Endothelial cell of umbilical vein (primary cell): ENCODE data around the gene LTBP1. TPM values are rescaled to one million over a fixed set of nuclear protein-coding genes. Genes with fewer than 3 reads are reported as not detected.

Source experiments
- BruUV-seq: library from RNA; stranded (reverse); fragments of 400-500 nt; replicated peaks from 2 replicates; lab custom pipeline; 2021; lab: Mats Ljungman, UMichigan
- CTCF ChIA-PET: fragments of 300-600, 350-600 bp; sonication (Branson Sonifier 250); formaldehyde crosslinking; loops from one replicate; lab custom pipeline; 2021; ENCODE audit warnings: antibody characterized with exemption, inconsistent platforms; lab: Charles Lee
- POLR2A ChIA-PET: fragments of 300-600, 350-600 bp; sonication (Branson Sonifier 250); formaldehyde crosslinking; loops from one replicate; lab custom pipeline; 2021; ENCODE audit warnings: antibody characterized with exemption, inconsistent platforms; lab: Charles Lee
- DNase-seq: peaks from one replicate; pipeline ENCODE4 v3.0.0-alpha.2; 2011; ENCODE audit warnings: low read depth, low spot score
- FAIRE-seq: peaks from 2 replicates; lab custom pipeline; 2011; peaks lifted over from hg19 to GRCh38; lab: Jason Lieb, UNC
- H2AFZ ChIP-seq: 2 replicates; pipeline ENCODE4 v1.6.0; 2012; ENCODE audit warnings: low read depth, low read length, control low read depth, inconsistent platforms
- H3K27ac ChIP-seq: 2 replicates; pipeline ENCODE4 v1.5.1; 2011; ENCODE audit warnings: low read depth, mild to moderate bottlenecking, control low read depth, low read length, moderate library complexity; ENCODE audit not compliant: insufficient read depth
- H3K27me3 ChIP-seq, 2 experiments: 2 replicates each; pipeline versions ENCODE4 v1.6.0 to v1.6.1; 2011; ENCODE audit warnings: low read length in 2 of 2, mixed read lengths in 1 of 2; ENCODE audit not compliant: control insufficient read depth in 2 of 2, insufficient read depth in 2 of 2
- H3K36me3 ChIP-seq, 2 experiments: 2 replicates in 1 of 2; 3 replicates in 1 of 2; pipeline ENCODE4 v1.5.1; 2011; ENCODE audit warnings: low read length in 2 of 2, mild to moderate bottlenecking in 1 of 2, moderate library complexity in 1 of 2; ENCODE audit not compliant: control insufficient read depth in 2 of 2, insufficient read depth in 2 of 2; ENCODE audit errors: extremely low read depth in 1 of 2
- H3K4me1 ChIP-seq: 3 replicates; pipeline ENCODE4 v1.5.1; 2011; ENCODE audit warnings: mild to moderate bottlenecking, low read length; ENCODE audit not compliant: control insufficient read depth, insufficient read depth; ENCODE audit errors: extremely low read depth
- H3K4me2 ChIP-seq: 2 replicates; pipeline ENCODE4 v1.6.1; 2011; ENCODE audit warnings: low read length, control low read depth, mixed read lengths; ENCODE audit not compliant: insufficient read depth
- H3K4me3 ChIP-seq, 3 experiments: fragments of 200-600 bp in 1 of 3; sonication (generic), shearing (Covaris generic) in 1 of 3; replicated peaks in 1 of 3; 2 replicates each; pipeline ENCODE4 v1.5.1; 2011 to 2016; ENCODE audit warnings: control low read depth in 3 of 3, low read length in 3 of 3, mild to moderate bottlenecking in 2 of 3, inconsistent platforms in 1 of 3, low read depth in 1 of 3, moderate library complexity in 1 of 3; ENCODE audit not compliant: insufficient read depth in 1 of 3
- H3K79me2 ChIP-seq: 2 replicates; pipeline ENCODE4 v1.6.0; 2012; ENCODE audit warnings: low read length, inconsistent platforms; ENCODE audit not compliant: control insufficient read depth, insufficient read depth
- H3K9ac ChIP-seq: replicated peaks from 2 replicates; pipeline ENCODE3; 2011; ENCODE audit warnings: low read length, control low read depth; ENCODE audit not compliant: insufficient read depth; ENCODE audit errors: extremely low read depth
- H3K9me1 ChIP-seq: replicated peaks from 3 replicates; pipeline ENCODE4 v1.6.0; 2011; ENCODE audit warnings: mild to moderate bottlenecking, low read length; ENCODE audit not compliant: control insufficient read depth, insufficient read depth; ENCODE audit errors: extremely low read depth
- H3K9me3 ChIP-seq: replicated peaks from 2 replicates; pipeline ENCODE4 v1.5.1; 2012; ENCODE audit warnings: low read length, inconsistent platforms; ENCODE audit not compliant: control insufficient read depth, insufficient read depth
- H4K20me1 ChIP-seq: replicated peaks from 2 replicates; pipeline ENCODE3; 2011; ENCODE audit warnings: mild to moderate bottlenecking, low read length; ENCODE audit not compliant: control insufficient read depth, insufficient read depth; ENCODE audit errors: extremely low read depth
- FOS ChIP-seq: IDR thresholded peaks from 2 replicates; pipeline ENCODE4 v1.6.1; 2011; ENCODE audit warnings: mild to moderate bottlenecking, low read length, moderate library complexity, borderline replicate concordance; ENCODE audit not compliant: insufficient read depth
- GATA2 ChIP-seq: IDR thresholded peaks from 2 replicates; pipeline ENCODE4 v1.7.0; 2011; ENCODE audit warnings: low read depth, mild to moderate bottlenecking, moderate library complexity, mixed read lengths, low read length; ENCODE audit not compliant: insufficient read length, insufficient read depth
- JUN ChIP-seq: IDR thresholded peaks from 2 replicates; pipeline ENCODE4 v1.6.1; 2011; ENCODE audit warnings: borderline replicate concordance, low read depth; ENCODE audit not compliant: insufficient read length, insufficient read depth
- MAX ChIP-seq: IDR thresholded peaks from 2 replicates; pipeline ENCODE4 v1.6.1; 2011; ENCODE audit not compliant: insufficient read depth, insufficient read length
- MYC ChIP-seq: IDR thresholded peaks from one replicate; pipeline ENCODE4 v1.6.1; 2011; ENCODE audit warnings: mild to moderate bottlenecking, low read depth, low read length
- POLR2AphosphoS5 ChIP-seq: IDR thresholded peaks from 2 replicates; pipeline ENCODE4 v1.6.1; 2012; ENCODE audit warnings: low read depth, mild to moderate bottlenecking, control low read depth, low read length, moderate library complexity; ENCODE audit not compliant: insufficient read depth
- dilution Hi-C: fragments of 300-500 bp; cut with MboI; formaldehyde crosslinking; loops from one replicate; pipeline ENCODE4 v1.15.0; 2019; ENCODE audit warnings: low sequenced_read_pairs; ENCODE audit not compliant: extremely low pct_ligation_motif_present
- intact Hi-C: fragments of 100-400 bp; cut with micrococcal nuclease; formaldehyde crosslinking; loops from one replicate; pipeline ENCODE4 v1.10.0; 2022
- polyA plus RNA-seq, 4 experiments: library from polyadenylated mRNA; depleted of rRNA in 3 of 4; stranded (reverse) in 3 of 4; unstranded in 1 of 4; fragments of >200 nt; gene quantifications; 2 replicates each; pipeline versions ENCODE4 v1.2.1 to v1.2.3, GENCODE V29; 2011 to 2012; ENCODE audit warnings: missing spikeins in 1 of 4
- total RNA-seq: library from RNA; stranded (reverse); gene quantifications from 2 replicates; pipeline ENCODE4 v1.2.3, GENCODE V29; 2021
- TF ChIP-seq, protein P1 (sequence below), 2 donors: IDR thresholded peaks; 1 replicate in 1 of 2; 2 replicates in 1 of 2; pipeline ENCODE4 v1.5.1; 2011; ENCODE audit warnings: low read length in 2 of 2, mild to moderate bottlenecking in 2 of 2, moderate library complexity in 2 of 2, control low read depth in 1 of 2, inconsistent platforms in 1 of 2, low read depth in 1 of 2; ENCODE audit not compliant: insufficient read depth in 1 of 2; ENCODE audit errors: extremely low read depth in 1 of 2

LTBP1 gene
- total and polyA plus RNA-seq, 2 donors (not counting 3 experiments of a cell fraction or from before 2014, with no cell fraction given), result 57.4 to 68.2 TPM

GRCh38 chr2:33015421-33016142 is 68.8 kb downstream of the LTBP1 start:
- BruUV-seq, result no TSS peak
- H3K4me3 ChIP-seq, result no peak overlapping the region
- intact Hi-C loops (no loop called here), dilution Hi-C loops (no loop called here)
- H3K4me2 ChIP-seq, result no peak overlapping the region
- no peaks in the 10 kb centered on the region for H3K36me3 ChIP-seq
- ChIA-PET CTCF (no interaction called here), POLR2A (no interaction called here)
- H3K4me1 ChIP-seq, result peaks cover 21% of the 10 kb centered on the region
- H2AFZ ChIP-seq, result no peak overlapping the region
- H3K9me1 ChIP-seq, result no peaks in the 10 kb centered on the region
- no peak for DNase-seq
- no peak for FAIRE-seq
- H3K27me3 ChIP-seq, result no peaks in the 10 kb centered on the region
- H4K20me1 ChIP-seq, result no peaks in the 10 kb centered on the region
- no peak overlapping the region for H3K9ac ChIP-seq
- no peak overlapping the region for H3K27ac ChIP-seq
- H3K79me2 ChIP-seq, result no peaks in the 10 kb centered on the region
- TF ChIP-seq JUN (no peak), MYC (no peak)
- TF ChIP-seq, protein P1, sequence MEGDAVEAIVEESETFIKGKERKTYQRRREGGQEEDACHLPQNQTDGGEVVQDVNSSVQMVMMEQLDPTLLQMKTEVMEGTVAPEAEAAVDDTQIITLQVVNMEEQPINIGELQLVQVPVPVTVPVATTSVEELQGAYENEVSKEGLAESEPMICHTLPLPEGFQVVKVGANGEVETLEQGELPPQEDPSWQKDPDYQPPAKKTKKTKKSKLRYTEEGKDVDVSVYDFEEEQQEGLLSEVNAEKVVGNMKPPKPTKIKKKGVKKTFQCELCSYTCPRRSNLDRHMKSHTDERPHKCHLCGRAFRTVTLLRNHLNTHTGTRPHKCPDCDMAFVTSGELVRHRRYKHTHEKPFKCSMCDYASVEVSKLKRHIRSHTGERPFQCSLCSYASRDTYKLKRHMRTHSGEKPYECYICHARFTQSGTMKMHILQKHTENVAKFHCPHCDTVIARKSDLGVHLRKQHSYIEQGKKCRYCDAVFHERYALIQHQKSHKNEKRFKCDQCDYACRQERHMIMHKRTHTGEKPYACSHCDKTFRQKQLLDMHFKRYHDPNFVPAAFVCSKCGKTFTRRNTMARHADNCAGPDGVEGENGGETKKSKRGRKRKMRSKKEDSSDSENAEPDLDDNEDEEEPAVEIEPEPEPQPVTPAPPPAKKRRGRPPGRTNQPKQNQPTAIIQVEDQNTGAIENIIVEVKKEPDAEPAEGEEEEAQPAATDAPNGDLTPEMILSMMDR (IDR thresholded peaks at IDR 0.05; ENCODE audit: extremely low read depth in 1 of 2, insufficient read depth in 1 of 2, low read depth in 1 of 2, low read length in 2 of 2), result no peak
- no peaks in the 10 kb centered on the region for H3K9me3 ChIP-seq

GRCh38 chr2:33018271-33018670 is 71.5 kb downstream of the LTBP1 start:
- ChIA-PET POLR2A (no interaction called here), CTCF (interaction anchor here (1.0 to 1.8 kb wide), 4 partner anchors 11 to 27 kb away, joined by 3 to 8 read pairs (median 6); no protein-coding TSS in a partner anchor)
- H3K9ac ChIP-seq, result no peak overlapping the region
- FAIRE-seq (no peak), DNase-seq (no peak)
- dilution Hi-C loops, result no loop called here
- TF ChIP-seq MAX (no peak), FOS (no peak), JUN (no peak), POLR2AphosphoS5 (no peak), GATA2 (no peak)
- H3K27ac ChIP-seq, result no peak overlapping the region
- no peak overlapping the region for H2AFZ ChIP-seq
- H3K27me3 ChIP-seq, result no peaks in the 10 kb centered on the region
- no peaks in the 10 kb centered on the region for H3K9me1 ChIP-seq
- peaks cover 38% of the 10 kb centered on the region for H3K4me1 ChIP-seq
- H3K9me3 ChIP-seq, result no peaks in the 10 kb centered on the region
- no peak overlapping the region for H3K4me3 ChIP-seq
- no TSS peak for BruUV-seq
- H3K36me3 ChIP-seq, result no peaks in the 10 kb centered on the region
- no peaks in the 10 kb centered on the region for H3K79me2 ChIP-seq
- H4K20me1 ChIP-seq, result no peaks in the 10 kb centered on the region
- intact Hi-C loops, result no loop called here
- H3K4me2 ChIP-seq, result no peak overlapping the region
